ENCODE results near the gene FGD3. TPM values are rescaled to one million over a fixed set of nuclear protein-coding genes. Genes with fewer than 3 reads are reported as not detected.

Gene FGD3
- polyA plus RNA-seq, 6 donors from 2014 or later: 37.0 to 115 (median 65.8) TPM

- H3K4me1 Mint-ChIP-seq: peaks cover 57 to 73% (median 72%) of the 10 kb centered on the region in 3 donors
- peak overlapping the region; percentile 92 to 99 (median 98) for H3K27ac Mint-ChIP-seq
- peak overlapping the region; percentile 90 to 100 (median 99) for H3K4me3 Mint-ChIP-seq
- ATAC-seq (ENCODE audit: low read depth in 2 of 2): peak; percentile 83 to 88
- DNase-seq: peak; percentile 81
- H3K36me3 Mint-ChIP-seq: no peaks in the 10 kb centered on the region
- no peaks in the 10 kb centered on the region for H3K27me3 Mint-ChIP-seq
- H3K9me3 Mint-ChIP-seq: peaks cover 0 to 3% (median 0%) of the 10 kb centered on the region in 7 donors
Observed at GRCh38 chr9:92963831-92964606, 16.7 kb downstream of the FGD3 start.

- DNase-seq (no peak), ATAC-seq (ENCODE audit: low read depth in 2 of 2) (no peak)
- peaks cover 0 to 3% (median 0%) of the 10 kb centered on the region in 7 donors for H3K9me3 Mint-ChIP-seq
- no peaks in the 10 kb centered on the region for H3K27me3 Mint-ChIP-seq
- peaks cover 61 to 79% (median 77%) of the 10 kb centered on the region in 3 donors for H3K4me1 Mint-ChIP-seq
- H3K4me3 Mint-ChIP-seq: peak overlapping the region; percentile 90 to 100 (median 99)
- no peaks in the 10 kb centered on the region for H3K36me3 Mint-ChIP-seq
- peak overlapping the region; percentile 92 to 99 (median 98) for H3K27ac Mint-ChIP-seq
Observed at GRCh38 chr9:92964607-92965060, 17.3 kb downstream of the FGD3 start.

- Mint-ChIP-seq H3K9me3 (peaks cover 0 to 3% (median 0%) of the 10 kb centered on the region in 7 donors), H3K27me3 (no peaks in the 10 kb centered on the region), H3K27ac (peak overlapping the region; percentile 92 to 99 (median 98)), H3K36me3 (no peaks in the 10 kb centered on the region), H3K4me3 (peak overlapping the region; percentile 90 to 100 (median 99)), H3K4me1 (peaks cover 60 to 81% (median 77%) of the 10 kb centered on the region in 3 donors)
- ATAC-seq (ENCODE audit: low read depth in 2 of 2): no peak
- peak; percentile 30 for DNase-seq
Observed at GRCh38 chr9:92965061-92965758, 17.9 kb downstream of the FGD3 start.

GRCh38 chr9:92965759-92966517, 18.6 kb downstream of the FGD3 start:
- DNase-seq (no peak), ATAC-seq (ENCODE audit: low read depth in 2 of 2) (no peak)
- H3K4me1 Mint-ChIP-seq: peaks cover 63 to 87% (median 82%) of the 10 kb centered on the region in 3 donors
- H3K4me3 Mint-ChIP-seq: peak overlapping the region; percentile 90 to 100 (median 99)
- peaks cover 0 to 3% (median 0%) of the 10 kb centered on the region in 7 donors for H3K9me3 Mint-ChIP-seq
- H3K27me3 Mint-ChIP-seq: no peaks in the 10 kb centered on the region
- peak overlapping the region; percentile 73 to 98 (median 91) for H3K27ac Mint-ChIP-seq
- H3K36me3 Mint-ChIP-seq: no peaks in the 10 kb centered on the region

GRCh38 chr9:92966518-92966800, 19.1 kb downstream of the FGD3 start:
- Mint-ChIP-seq H3K27ac (peak overlapping the region in 3 of 6 donors; percentile 49 to 98 (median 92)), H3K4me1 (peaks cover 66 to 87% (median 86%) of the 10 kb centered on the region in 3 donors), H3K9me3 (peaks cover 0 to 3% (median 0%) of the 10 kb centered on the region in 7 donors), H3K4me3 (peak overlapping the region; percentile 86 to 99 (median 98)), H3K36me3 (no peaks in the 10 kb centered on the region), H3K27me3 (no peaks in the 10 kb centered on the region)
- DNase-seq (no peak), ATAC-seq (ENCODE audit: low read depth in 2 of 2) (no peak)

GRCh38 chr9:92968081-92968480, 20.8 kb downstream of the FGD3 start:
- Mint-ChIP-seq H3K27ac (peak overlapping the region; percentile 23 to 92 (median 72)), H3K27me3 (no peaks in the 10 kb centered on the region), H3K4me1 (peaks cover 71 to 90% (median 88%) of the 10 kb centered on the region in 3 donors), H3K36me3 (no peaks in the 10 kb centered on the region), H3K9me3 (no peaks in the 10 kb centered on the region), H3K4me3 (peak overlapping the region; percentile 34 to 93 (median 63))
- no peak for DNase-seq
- no peak for ATAC-seq (ENCODE audit: low read depth in 2 of 2)

GRCh38 chr9:92969516-92970466, 22.5 kb downstream of the FGD3 start:
- no peak for DNase-seq
- H3K36me3 Mint-ChIP-seq: no peaks in the 10 kb centered on the region

GRCh38 chr9:92970467-92970923, 23.2 kb downstream of the FGD3 start:
- Mint-ChIP-seq H3K9me3 (no peaks in the 10 kb centered on the region), H3K27ac (peak overlapping the region in 5 of 6 donors; percentile 80 to 92 (median 85)), H3K4me3 (peak overlapping the region in 3 of 8 donors; percentile 17 to 54 (median 30)), H3K27me3 (no peaks in the 10 kb centered on the region), H3K4me1 (peaks cover 68 to 91% (median 89%) of the 10 kb centered on the region in 3 donors), H3K36me3 (no peaks in the 10 kb centered on the region)
- ATAC-seq (ENCODE audit: low read depth in 2 of 2) (no peak), DNase-seq (no peak)

More at GRCh38 chr9:92969516-92970466, 22.5 kb downstream of the FGD3 start:
- no peaks in the 10 kb centered on the region for H3K27me3 Mint-ChIP-seq
- no peak for ATAC-seq (ENCODE audit: low read depth in 2 of 2)
- H3K27ac Mint-ChIP-seq: peak overlapping the region; percentile 5 to 92 (median 86)
- H3K9me3 Mint-ChIP-seq: no peaks in the 10 kb centered on the region
- peak overlapping the region in 6 of 8 donors; percentile 24 to 61 (median 48) for H3K4me3 Mint-ChIP-seq
- peaks cover 73 to 93% (median 91%) of the 10 kb centered on the region in 3 donors for H3K4me1 Mint-ChIP-seq

- no peak for ATAC-seq (ENCODE audit: low read depth in 2 of 2)
- peak overlapping the region in 4 of 8 donors; percentile 19 to 64 (median 54) for H3K4me3 Mint-ChIP-seq
- no peak for DNase-seq
- H3K9me3 Mint-ChIP-seq: no peaks in the 10 kb centered on the region
- H3K27ac Mint-ChIP-seq: peak overlapping the region in 4 of 6 donors; percentile 47 to 92 (median 86)
- H3K4me1 Mint-ChIP-seq: peaks cover 62 to 89% (median 86%) of the 10 kb centered on the region in 3 donors
- no peaks in the 10 kb centered on the region for H3K36me3 Mint-ChIP-seq
- no peaks in the 10 kb centered on the region for H3K27me3 Mint-ChIP-seq
Observed at GRCh38 chr9:92971121-92971520, 23.8 kb downstream of the FGD3 start.

GRCh38 chr9:92971776-92972175, 24.5 kb downstream of the FGD3 start:
- peak overlapping the region in 2 of 6 donors; percentile 36 to 56 for H3K27ac Mint-ChIP-seq
- H3K4me3 Mint-ChIP-seq: peak overlapping the region in 5 of 8 donors; percentile 22 to 77 (median 43)
- peaks cover 61 to 89% (median 80%) of the 10 kb centered on the region in 3 donors for H3K4me1 Mint-ChIP-seq
- H3K9me3 Mint-ChIP-seq: no peaks in the 10 kb centered on the region
- ATAC-seq (ENCODE audit: low read depth in 2 of 2): no peak
- no peaks in the 10 kb centered on the region for H3K27me3 Mint-ChIP-seq
- no peak for DNase-seq
- peaks cover 0 to 1% of the 10 kb centered on the region in 2 donors for H3K36me3 Mint-ChIP-seq

- Mint-ChIP-seq H3K27me3 (no peaks in the 10 kb centered on the region), H3K36me3 (peaks cover 9% of the 10 kb centered on the region in 2 donors), H3K4me3 (peak overlapping the region in 6 of 8 donors; percentile 2 to 75 (median 40)), H3K27ac (peak overlapping the region in 4 of 6 donors; percentile 22 to 91 (median 50)), H3K4me1 (peaks cover 60 to 82% (median 74%) of the 10 kb centered on the region in 3 donors), H3K9me3 (no peaks in the 10 kb centered on the region)
- ATAC-seq (ENCODE audit: low read depth in 2 of 2): no peak
- DNase-seq: no peak
Observed at GRCh38 chr9:92973700-92974099, 26.4 kb downstream of the FGD3 start.

- DNase-seq (no peak), ATAC-seq (ENCODE audit: low read depth in 2 of 2) (no peak)
- Mint-ChIP-seq H3K4me1 (peaks cover 60 to 82% (median 74%) of the 10 kb centered on the region in 3 donors), H3K9me3 (no peaks in the 10 kb centered on the region), H3K4me3 (no peak overlapping the region), H3K36me3 (peaks cover 9% of the 10 kb centered on the region in 2 donors), H3K27ac (peak overlapping the region in 3 of 6 donors; percentile 25 to 91 (median 76)), H3K27me3 (no peaks in the 10 kb centered on the region)
Observed at GRCh38 chr9:92974161-92974661, 26.9 kb downstream of the FGD3 start.

Measured in naive B cell (primary cell).